Duodenal mucosa (tissue), 2 donors: Measurements from ENCODE around the gene GLT8D1.

Source experiments
- H3K27ac ChIP-seq: one replicate; pipeline ENCODE4 v1.7.0; 2013; ENCODE audit warnings: low read depth, low read length
- H3K27me3 ChIP-seq, 2 donors: one replicate each; pipeline ENCODE4 v1.7.0; 2013; ENCODE audit warnings: low read length in 2 of 2, control low read depth in 1 of 2; ENCODE audit not compliant: insufficient read depth in 2 of 2, control insufficient read depth in 1 of 2
- H3K36me3 ChIP-seq, 2 donors: one replicate each; pipeline ENCODE4 v1.7.0; 2013; ENCODE audit warnings: low read length in 2 of 2, control low read depth in 1 of 2; ENCODE audit not compliant: insufficient read depth in 2 of 2, control insufficient read depth in 1 of 2
- H3K4me1 ChIP-seq, 2 donors: one replicate each; pipeline ENCODE4 v1.7.0; 2013; ENCODE audit warnings: low read length in 2 of 2, control low read depth in 1 of 2; ENCODE audit not compliant: insufficient read depth in 2 of 2, control insufficient read depth in 1 of 2
- H3K4me3 ChIP-seq, 2 donors: one replicate each; pipeline ENCODE4 v1.7.0; 2013; ENCODE audit warnings: low read length in 2 of 2, low read depth in 1 of 2
- H3K9ac ChIP-seq, 2 donors: one replicate each; pipeline ENCODE4 v1.7.0; 2013; ENCODE audit warnings: low read length in 2 of 2, low read depth in 1 of 2
- H3K9me3 ChIP-seq, 2 donors: one replicate each; pipeline ENCODE4 v1.7.0; 2013; ENCODE audit warnings: low read length in 2 of 2, control low read depth in 1 of 2; ENCODE audit not compliant: control insufficient read depth in 1 of 2

The GLT8D1 gene, protein sequence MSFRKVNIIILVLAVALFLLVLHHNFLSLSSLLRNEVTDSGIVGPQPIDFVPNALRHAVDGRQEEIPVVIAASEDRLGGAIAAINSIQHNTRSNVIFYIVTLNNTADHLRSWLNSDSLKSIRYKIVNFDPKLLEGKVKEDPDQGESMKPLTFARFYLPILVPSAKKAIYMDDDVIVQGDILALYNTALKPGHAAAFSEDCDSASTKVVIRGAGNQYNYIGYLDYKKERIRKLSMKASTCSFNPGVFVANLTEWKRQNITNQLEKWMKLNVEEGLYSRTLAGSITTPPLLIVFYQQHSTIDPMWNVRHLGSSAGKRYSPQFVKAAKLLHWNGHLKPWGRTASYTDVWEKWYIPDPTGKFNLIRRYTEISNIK

DNA sequence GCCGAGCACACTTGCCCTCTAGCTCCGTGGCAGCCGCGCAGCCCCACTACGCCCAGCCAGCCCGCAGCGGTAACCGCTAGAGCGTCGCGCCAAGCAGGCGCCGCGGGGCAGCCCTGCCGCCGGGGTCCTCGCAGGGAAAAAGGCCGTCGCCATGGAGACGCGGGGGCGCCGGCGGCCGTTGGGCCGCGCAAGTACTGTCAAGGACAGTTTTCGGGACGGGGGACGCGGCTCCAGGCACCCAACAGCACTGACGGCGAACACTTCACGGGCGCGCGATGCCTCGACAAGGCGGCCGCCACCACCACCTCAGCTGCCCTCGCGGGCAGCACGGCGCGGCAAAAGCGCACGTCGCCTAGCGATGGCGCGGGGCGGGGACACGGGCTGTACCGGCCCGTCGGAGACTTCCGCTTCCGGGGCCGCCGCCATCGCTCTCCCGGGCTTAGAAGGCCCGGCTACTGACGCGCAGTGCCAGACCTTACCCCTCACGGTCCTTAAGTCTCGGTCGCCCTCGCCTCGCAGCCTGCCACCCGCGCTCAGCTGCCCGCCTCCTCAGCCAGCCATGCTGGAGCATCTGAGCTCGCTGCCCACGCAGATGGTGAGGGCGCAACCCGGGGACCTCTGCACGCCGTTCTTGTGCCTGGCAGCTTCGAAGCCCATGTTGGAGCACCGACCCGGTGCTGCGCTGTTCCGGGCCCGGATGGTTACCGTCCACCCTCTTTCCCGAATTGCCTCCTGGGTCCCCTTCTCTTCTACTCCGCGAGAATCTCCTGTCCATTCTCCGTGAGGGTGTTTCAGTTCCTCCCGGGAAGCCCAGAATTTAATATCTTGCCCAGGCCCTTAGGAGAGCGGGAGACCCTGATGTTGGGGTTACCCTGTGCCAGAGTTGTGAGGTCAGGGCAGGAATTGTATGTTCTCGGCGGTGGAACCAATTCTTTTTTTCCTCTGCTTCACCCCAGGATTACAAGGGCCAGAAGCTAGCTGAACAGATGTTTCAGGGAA lies at the start of gene GLT8D1, which contains the start of gene SPCS1:
Gene GLT8D1, minus strand, starts transcription at position 104 of the 999 bp plus-strand sequence. CDS start 5,331 bp downstream, outside the sequence.
Gene SPCS1, plus strand, starts transcription at position 419 of the 999 bp plus-strand sequence. Its CDS starts 141 bp downstream, at position 560.
- H3K36me3 ChIP-seq, result peaks cover 0 to 12% of the 10 kb centered on the region in 2 donors
- H3K9ac ChIP-seq, result peak within 1 kb of the TSS; percentile 87 to 90
- H3K9me3 ChIP-seq, result no peaks in the 10 kb centered on the region
- peak within 1 kb of the TSS; percentile 91 for H3K27ac ChIP-seq
- no peaks in the 10 kb centered on the region for H3K27me3 ChIP-seq
- H3K4me1 ChIP-seq, result peaks cover 22 to 36% of the 10 kb centered on the region in 2 donors
- peak within 1 kb of the TSS; percentile 93 to 94 for H3K4me3 ChIP-seq

DNA sequence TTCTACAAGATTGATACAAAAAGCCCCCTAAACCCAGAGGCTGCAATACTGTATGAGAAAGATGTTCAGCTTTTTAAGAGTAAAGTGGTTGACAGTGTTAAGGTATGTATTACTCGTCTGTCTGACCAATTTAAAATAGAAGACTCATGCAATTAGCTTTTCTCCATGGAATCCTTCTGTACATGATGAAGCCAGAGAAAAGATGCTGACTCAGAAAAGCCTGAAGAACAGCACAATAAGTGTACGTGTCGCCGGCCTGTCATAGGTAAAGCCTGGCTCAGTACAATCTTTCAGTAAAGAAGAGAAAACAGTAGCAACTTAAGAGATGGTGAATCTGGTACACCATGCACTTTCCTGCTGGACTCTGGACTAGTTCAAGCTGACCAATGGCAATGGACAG lies 48.8 kb upstream of the GLT8D1 start:
- H3K9me3 ChIP-seq, result no peaks in the 10 kb centered on the region
- H3K27ac ChIP-seq, result no peak overlapping the region
- H3K27me3 ChIP-seq, result no peaks in the 10 kb centered on the region
- H3K4me1 ChIP-seq, result no peaks in the 10 kb centered on the region
- peaks cover 5 to 62% of the 10 kb centered on the region in 2 donors for H3K36me3 ChIP-seq
- H3K9ac ChIP-seq, result no peak overlapping the region
- H3K4me3 ChIP-seq, result no peak overlapping the region

DNA sequence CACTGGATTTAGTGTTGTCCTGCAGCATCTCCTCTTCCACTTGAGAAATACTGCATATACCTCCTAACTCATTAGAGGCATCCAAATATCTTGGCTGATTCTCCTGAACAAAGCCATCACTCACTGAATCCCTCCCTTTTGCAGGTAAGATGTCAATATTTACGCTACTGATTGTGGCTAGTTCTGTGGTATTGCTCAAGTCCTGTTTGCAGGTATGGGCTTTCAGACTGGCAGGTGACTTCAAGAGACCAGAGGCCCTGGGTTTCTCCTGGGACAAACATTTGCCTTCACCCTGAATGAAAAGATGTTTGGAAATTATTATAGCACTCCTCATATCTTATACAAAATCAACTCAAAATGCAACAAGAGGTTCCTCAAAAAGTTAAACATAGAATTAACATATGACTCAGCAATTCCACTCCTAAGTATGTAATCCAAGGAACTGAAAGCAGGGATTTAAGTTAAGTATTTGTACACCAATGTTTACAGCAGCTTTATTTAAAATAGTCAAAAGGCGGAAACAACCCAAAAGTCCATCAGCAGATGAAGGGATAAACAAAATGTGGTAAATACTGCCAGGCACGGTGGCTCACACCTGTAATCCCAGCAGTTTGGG lies 46.6 kb upstream of the GLT8D1 start:
- Histone ChIP-seq H3K9ac (no peak overlapping the region), H3K27ac (no peak overlapping the region), H3K4me3 (no peak overlapping the region), H3K27me3 (no peaks in the 10 kb centered on the region), H3K36me3 (peaks cover 5 to 55% of the 10 kb centered on the region in 2 donors), H3K4me1 (no peaks in the 10 kb centered on the region), H3K9me3 (no peaks in the 10 kb centered on the region)

DNA sequence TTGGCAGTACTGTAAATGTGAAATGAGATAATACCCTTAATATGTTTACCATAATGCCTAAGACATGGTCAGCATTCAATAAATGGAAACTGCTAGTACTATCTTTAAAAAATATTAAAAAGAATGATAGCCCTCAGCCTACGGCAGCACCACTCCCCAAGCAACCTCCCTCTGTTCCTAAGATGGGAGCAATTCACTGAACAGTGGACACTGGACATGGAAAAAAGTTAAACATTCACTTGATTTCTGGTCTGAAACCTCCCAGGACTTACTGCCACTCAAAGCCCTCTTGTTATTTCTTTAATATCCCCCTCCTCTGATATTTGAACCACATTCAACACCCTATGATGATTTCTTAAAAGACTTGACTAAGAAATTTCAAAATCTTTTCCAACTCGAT lies 38.1 kb upstream of the GLT8D1 start:
- no peaks in the 10 kb centered on the region for H3K4me1 ChIP-seq
- H3K27ac ChIP-seq, result no peak overlapping the region
- H3K9me3 ChIP-seq, result no peaks in the 10 kb centered on the region
- H3K9ac ChIP-seq, result no peak overlapping the region
- peaks cover 28 to 57% of the 10 kb centered on the region in 2 donors for H3K36me3 ChIP-seq
- H3K27me3 ChIP-seq, result no peaks in the 10 kb centered on the region
- no peak overlapping the region for H3K4me3 ChIP-seq

DNA sequence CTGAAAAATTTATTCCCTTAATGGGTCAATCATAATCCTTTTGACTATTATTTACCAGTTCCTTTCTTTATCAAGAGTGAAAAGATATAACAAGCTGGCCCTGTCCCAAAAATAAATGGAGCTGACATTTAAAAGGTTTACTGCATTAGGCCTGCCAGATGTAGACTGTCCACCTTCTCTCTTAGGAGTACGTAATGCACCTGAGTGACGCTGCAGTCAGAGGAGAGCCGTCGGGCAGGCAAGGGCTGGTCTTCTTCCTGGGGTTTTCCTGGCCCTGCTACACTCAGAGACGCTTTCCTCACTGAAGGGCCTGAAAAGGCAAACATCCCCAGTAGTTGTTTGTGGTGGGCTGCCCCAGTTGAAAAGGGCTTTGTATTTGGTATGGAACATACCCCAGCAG lies 37.6 kb upstream of the GLT8D1 start:
- no peaks in the 10 kb centered on the region for H3K27me3 ChIP-seq
- H3K36me3 ChIP-seq, result peaks cover 28 to 57% of the 10 kb centered on the region in 2 donors
- H3K4me1 ChIP-seq, result no peaks in the 10 kb centered on the region
- no peak overlapping the region for H3K27ac ChIP-seq
- H3K9ac ChIP-seq, result no peak overlapping the region
- no peak overlapping the region for H3K4me3 ChIP-seq
- H3K9me3 ChIP-seq, result no peaks in the 10 kb centered on the region

DNA sequence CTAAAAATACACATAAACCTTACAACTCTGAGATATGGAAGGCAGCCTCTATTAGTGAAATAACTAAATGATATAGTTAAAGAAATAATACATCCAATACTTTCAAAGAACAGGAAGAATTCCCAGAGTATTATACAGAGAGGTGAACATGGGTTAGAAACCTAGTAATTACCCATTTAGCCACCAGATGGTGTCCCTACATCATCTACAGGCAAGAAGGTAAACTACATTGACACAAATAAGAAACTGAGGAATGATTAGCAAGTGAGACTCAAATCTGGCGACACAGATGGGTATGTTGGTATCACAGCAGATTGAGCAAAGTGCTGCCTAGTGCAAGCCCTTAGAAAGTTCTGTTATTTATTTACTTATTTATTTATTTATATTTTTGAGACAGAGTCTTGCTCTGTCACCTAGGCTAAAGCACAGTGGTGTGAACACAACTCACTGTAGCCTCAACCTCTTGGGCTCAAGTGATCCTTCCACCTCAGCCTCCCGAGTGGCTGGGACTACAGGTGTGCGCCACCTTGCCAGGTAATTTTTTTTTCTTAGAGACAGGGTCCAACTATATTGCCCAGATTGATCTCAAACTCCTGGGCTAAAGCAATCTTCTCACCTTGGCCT lies 36.9 kb upstream of the GLT8D1 start:
- H3K9me3 ChIP-seq, result no peaks in the 10 kb centered on the region
- peaks cover 28 to 57% of the 10 kb centered on the region in 2 donors for H3K36me3 ChIP-seq
- H3K27me3 ChIP-seq, result no peaks in the 10 kb centered on the region
- no peak overlapping the region for H3K9ac ChIP-seq
- no peak overlapping the region for H3K4me3 ChIP-seq
- H3K27ac ChIP-seq, result no peak overlapping the region
- no peaks in the 10 kb centered on the region for H3K4me1 ChIP-seq

DNA sequence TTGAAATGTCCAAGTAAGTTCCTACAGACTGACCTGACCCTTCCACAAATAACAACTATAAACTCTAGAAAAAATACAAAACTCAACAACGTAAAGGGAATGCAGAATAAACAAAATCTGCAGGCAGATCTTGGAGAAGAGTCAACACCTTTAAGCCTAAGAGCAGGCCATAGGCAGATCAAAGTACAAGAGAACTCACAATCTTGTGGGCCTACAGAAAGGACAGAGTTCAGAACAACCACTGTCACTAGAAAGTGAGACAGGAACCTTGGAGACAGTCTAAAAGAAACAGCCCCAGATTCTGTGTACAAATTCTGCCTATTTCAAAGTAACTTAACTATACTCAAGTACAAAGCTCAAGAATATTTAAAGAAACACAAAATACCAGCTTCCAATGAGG lies 34.1 kb upstream of the GLT8D1 start:
- Histone ChIP-seq H3K27me3 (no peaks in the 10 kb centered on the region), H3K4me3 (no peak overlapping the region), H3K4me1 (no peaks in the 10 kb centered on the region), H3K9ac (no peak overlapping the region), H3K27ac (no peak overlapping the region), H3K9me3 (no peaks in the 10 kb centered on the region), H3K36me3 (peaks cover 16 to 50% of the 10 kb centered on the region in 2 donors)

DNA sequence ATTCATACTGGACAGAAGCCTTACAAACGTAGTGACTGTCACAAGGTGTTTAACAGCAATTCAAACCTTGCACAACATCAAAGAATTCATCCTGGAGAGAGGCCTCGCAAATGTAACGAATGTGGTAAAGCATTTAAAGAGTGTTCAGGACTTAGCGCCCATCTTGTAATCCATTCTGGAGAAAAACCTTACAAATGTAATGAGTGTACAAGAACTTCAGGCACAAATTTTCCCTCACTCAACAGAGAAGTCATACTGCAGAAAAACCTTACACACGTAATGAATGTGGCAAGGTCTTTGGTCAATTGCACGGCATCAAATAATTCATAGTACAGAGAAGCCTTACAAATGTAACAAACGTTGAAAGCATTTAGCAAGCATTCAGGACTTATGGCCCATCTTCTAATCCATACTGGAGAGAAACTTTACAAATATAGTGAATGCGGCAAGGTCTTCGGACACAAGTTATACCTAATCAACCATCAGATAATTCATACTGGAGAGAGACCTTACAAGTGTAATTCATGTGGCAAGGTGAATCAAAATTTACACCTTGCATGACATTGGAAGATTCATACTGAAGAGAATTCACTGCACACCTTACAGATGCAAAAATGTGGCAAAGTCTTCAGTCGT lies 27.8 kb upstream of the GLT8D1 start:
- H3K9ac ChIP-seq, result no peak overlapping the region
- H3K4me1 ChIP-seq, result no peaks in the 10 kb centered on the region
- no peaks in the 10 kb centered on the region for H3K27me3 ChIP-seq
- H3K27ac ChIP-seq, result no peak overlapping the region
- H3K9me3 ChIP-seq, result no peaks in the 10 kb centered on the region
- peaks cover 25 to 37% of the 10 kb centered on the region in 2 donors for H3K36me3 ChIP-seq
- no peak overlapping the region for H3K4me3 ChIP-seq

DNA sequence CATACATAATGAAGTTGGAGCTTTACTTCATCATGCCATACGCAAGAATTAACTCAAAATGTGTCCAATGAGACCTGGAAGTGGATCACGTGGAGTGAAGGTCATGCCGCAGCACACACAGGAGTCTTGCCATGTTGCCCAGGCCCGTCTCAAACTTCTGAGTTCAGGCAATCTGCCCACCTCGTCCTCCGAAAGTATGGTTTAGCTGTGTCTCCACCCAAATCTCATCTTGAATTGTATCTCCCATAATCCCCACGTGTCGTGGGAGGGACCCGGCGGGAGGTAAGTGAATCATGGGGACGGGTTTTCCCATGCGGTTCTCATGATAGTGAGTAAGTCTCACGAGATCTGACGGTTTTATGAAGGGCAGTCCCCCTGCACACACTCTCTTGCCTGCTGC lies 26.0 kb upstream of the GLT8D1 start:
- Histone ChIP-seq H3K9ac (no peak overlapping the region), H3K4me1 (no peaks in the 10 kb centered on the region), H3K27me3 (no peaks in the 10 kb centered on the region), H3K9me3 (no peaks in the 10 kb centered on the region), H3K27ac (no peak overlapping the region), H3K36me3 (peaks cover 25 to 37% of the 10 kb centered on the region in 2 donors), H3K4me3 (no peak overlapping the region)
